Kasumi-1 (cell line): Measurements from ENCODE around the gene SYT3.

Experiments used
- DNase-seq, 2 experiments: peaks; one replicate each; lab custom pipeline; 2025; lab: John Stamatoyannopoulos, UW

The SYT3 gene

GRCh38 chr19:50639121-50640112 is at the start of gene SYT3:
Gene SYT3, minus strand, starts transcription at chr19:50639881. Its CDS starts 2,470 bp downstream, at chr19:50637411.
- DNase-seq = no peak

DNA sequence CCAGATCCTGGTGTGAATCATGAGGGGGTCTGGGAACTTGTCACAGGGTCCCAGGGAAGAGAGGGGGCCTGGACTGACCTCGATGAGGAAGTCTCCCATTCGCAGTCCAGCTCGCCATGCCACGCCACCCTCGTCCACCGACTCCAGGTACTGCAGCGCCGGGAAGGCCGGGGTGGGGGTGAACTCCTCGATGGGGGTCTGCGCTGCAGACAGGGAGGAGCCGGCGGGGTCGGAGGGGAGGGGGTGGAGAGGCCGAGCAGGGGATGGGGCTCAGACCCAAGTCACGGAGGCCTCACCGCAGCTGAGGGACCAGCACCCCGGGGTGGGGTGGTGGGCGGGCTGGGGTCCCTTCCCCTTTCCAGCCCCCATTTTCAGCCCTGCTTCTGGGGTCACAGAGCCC is 49.1 kb upstream of the SYT3 start:
- no peak for DNase-seq

DNA sequence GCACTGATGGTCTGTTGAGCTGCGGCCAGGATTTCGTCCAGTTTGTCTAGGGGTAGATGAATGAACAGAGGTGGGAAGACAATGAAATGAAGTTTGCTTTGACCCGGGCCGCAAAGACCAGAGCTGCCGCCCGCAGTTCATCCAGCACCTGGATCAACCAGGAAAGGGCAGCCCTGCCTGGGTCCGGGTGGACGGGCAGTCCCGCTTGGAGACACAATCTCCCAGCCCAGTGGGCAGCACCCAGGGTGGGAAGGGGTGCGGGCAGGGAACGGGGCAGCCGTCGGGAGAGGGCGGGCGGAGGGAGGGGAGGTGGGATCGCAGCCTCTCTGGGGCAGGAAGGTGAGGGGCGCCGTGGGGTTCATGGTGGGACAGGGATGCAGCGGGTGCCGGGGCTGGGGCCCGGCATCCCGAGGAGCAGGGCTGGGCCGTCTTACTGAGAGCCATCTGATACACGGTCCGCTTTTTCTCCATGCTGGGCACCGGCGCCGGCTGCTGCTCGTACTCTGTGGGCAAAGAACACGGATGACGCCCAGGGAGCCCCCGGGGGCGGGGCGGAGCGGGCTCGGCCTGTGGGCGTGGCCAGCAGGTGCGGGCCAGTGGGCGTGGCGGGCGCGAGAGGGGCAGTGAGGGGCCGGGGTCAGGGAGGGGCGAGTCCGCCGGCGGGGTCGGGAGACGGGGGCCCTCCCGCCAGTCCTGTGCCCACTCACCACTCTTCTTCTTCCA is 46.8 kb upstream of the SYT3 start:
- DNase-seq = no peak

DNA sequence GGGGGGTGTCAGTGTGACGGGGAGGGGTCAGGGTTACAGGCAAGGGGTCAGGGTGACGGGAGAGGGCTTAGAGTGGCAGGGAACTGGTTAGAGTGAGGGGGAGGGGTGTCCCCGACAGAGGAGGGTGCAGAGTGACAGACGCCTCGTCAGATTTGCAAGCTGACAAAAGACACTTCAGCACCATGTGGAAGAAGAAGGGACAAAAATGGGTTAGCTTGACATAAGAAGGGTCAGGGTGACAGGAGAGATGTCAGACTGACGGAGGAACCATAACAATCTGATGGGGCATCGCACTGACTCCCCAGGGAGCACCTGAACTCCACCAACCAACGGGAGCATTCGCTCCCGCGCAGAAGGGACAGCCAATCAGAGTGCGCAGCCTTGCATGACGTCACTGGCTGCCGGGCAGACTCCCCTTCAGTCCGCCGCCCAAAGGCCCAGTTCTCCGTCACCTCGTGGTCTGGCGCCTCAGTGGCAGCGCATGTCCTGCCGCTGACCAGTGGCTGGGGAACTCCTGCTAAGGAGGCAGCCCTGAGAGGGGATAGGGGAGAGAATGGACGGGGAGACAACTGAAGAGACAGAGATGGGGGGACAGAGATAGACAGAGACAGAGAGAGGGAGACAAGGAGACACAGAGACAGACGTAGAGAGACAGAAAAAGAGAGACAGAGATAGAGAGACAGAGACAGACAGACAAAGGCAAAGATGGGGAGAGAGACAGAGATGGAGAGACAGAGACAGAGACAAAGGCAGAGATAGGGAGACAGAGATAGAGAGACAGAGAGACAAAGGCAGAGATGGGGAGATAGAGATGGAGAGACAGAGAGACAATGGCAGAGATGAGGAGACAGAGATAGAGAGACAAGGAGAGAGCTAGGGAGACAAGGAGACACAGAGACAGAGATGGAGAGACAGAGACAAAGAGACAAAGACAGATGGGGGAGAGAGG is 39.8 kb upstream of the SYT3 start:
- DNase-seq = no peak

DNA sequence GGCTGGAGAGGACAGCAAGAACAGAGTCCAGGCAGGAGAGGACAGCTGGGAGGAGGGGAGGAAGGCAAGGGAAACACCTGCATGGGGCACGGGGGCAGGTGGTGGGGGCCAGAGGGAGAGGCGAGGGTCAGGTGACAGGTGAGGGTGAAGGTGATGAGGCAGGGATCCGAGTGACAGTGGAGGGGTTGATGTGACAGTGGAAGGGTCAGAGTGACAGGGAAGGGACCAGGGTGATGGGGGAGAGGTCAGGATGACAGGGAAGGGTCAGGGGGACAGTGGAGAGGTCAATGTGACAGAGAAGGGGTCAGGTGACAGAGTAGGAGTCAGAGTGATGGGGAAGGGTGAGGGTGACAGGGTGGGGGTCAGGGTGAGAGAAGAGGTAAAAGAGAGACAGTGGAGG is 38.6 kb upstream of the SYT3 start:
- DNase-seq = no peak

GRCh38 chr19:50677636-50678035 is 38.0 kb upstream of the SYT3 start:
- no peak for DNase-seq

DNA sequence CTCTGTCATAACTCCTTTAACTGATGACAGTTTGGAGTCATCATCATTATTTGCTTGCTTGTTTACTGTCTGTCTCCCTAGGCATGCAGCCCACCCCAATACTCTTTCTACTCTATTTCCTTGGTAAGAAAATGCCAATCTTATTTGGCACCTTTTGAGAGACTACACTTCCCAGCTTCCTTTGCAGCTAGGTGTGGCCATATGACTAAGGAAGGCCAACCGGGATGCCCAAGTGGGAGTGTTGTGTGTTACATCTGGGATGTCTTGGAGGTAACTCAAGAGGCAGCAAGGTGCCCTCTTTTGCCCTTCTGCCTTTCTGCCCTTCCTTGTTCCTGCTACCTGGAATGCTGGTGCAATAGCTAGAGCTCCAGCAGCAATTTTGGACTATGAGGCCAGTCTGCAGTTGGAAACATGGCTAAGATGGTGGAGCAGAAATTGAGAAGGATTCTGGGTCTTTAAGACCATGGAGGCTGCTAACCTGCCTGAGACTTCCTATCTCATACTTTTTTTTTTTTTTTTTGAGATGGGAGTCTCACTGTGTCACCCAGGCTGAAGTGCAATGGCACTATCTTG is 37.0 kb upstream of the SYT3 start:
- no peak for DNase-seq

DNA sequence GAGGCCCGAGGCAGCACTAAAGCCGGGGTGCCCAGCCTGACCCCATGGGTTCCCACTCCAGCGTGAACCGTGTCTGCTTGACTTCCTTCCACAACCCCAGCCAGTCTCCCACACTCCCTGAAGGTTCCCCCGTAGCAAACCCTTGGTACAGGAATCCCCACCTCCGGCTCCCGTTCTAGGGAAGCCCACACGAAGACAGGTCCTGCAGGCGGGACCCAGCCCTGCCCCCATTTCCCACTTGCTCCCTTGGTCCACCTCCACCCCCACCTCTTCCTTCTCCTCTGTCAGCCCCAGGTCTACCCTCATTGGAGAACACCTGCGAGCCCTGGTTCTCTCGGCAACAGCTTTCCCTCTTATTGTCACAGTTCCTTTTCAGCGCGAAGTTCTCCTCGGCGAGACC is 33.4 kb upstream of the SYT3 start:
- no peak for DNase-seq

- DNase-seq = no peak
These were observed 30.4 kb upstream of the SYT3 start for GRCh38 chr19:50670102-50670380.

DNA sequence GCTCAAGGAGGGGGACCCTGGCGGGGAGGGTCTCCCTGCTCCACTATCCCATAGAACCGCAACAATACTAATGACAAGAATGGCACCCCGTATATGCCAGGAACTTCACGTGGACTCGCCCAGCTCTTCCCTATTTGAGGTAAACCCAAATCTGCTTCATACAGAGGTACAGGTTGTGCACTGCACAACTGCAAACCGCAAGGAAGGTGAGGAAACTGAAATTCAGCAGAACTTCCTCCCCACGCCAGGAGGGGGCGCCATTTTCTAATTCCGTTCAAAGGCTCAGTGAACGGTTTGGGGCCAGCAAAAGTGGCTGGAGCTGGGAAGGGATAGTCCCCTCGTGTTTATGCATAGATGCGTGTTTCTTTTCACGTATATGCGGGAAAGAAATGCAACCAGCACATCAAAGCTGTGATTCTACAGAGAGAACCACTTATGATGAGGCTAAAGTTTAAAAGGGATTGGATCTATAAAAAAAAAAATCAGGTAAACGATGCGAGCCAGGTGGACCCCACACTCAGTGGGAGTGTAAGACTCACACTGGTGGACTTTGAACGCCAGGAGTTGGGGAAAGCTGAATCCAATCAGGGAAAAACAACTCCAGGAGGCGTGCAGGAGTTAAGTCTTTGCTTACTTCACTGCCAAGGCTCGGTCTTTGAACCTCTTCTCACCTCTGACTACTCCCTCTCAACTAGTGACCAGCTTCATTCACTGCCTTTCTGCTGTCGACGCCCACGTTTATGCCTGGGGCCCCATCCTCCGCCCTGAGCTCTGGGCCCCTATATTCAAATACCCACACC is 29.8 kb upstream of the SYT3 start:
- peak; percentile 4 to 50 for DNase-seq

- no peak for DNase-seq
These were observed 29.2 kb upstream of the SYT3 start for GRCh38 chr19:50668879-50669278.

GRCh38 chr19:50668416-50668815 is 28.7 kb upstream of the SYT3 start:
- DNase-seq = no peak

DNA sequence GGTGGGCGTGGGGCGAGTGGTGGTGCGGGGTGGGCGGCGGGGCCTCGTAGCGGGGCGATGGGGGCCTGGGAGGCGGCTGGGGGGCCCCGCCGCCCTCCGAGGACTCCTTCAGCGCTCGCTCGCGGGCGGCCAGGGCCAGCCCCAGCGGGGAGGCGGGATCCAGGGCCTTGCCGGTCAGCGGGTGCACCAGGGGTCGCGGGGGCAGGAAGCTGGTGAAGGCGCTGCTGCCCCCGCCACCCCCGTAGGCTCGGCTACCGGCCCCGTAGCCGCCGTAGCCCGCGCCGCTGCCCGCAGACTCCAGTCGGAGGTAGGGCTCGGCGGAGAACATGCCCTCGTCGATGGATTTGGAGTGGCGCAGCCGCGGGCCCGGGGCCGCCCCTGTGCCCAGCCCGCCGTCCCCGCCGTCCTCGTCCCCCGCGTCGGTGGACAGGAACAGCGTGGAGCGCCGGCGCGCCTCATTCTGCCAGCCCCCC is 28.1 kb upstream of the SYT3 start:
- DNase-seq = no peak

GRCh38 chr19:50667177-50667758 is 27.6 kb upstream of the SYT3 start:
- DNase-seq = no peak

- DNase-seq = no peak
These were observed 26.9 kb upstream of the SYT3 start for GRCh38 chr19:50666346-50667176.

GRCh38 chr19:50664204-50664603 is 24.5 kb upstream of the SYT3 start:
- no peak for DNase-seq

DNA sequence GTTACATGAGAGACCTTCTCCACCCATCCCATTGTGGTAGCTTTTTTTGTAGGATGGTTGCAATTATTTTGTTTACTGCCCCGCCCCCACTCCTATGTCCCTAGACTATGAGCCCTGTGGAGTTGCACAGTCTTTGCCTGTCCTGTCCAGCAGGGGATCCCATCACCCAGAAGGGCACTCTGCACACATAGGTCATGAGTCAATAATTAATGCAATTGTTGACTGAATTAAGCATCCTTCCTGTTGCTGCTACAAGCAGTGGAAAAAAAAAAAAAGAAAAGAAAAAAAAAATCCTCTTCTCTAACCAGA is 23.8 kb upstream of the SYT3 start:
- no peak for DNase-seq

DNA sequence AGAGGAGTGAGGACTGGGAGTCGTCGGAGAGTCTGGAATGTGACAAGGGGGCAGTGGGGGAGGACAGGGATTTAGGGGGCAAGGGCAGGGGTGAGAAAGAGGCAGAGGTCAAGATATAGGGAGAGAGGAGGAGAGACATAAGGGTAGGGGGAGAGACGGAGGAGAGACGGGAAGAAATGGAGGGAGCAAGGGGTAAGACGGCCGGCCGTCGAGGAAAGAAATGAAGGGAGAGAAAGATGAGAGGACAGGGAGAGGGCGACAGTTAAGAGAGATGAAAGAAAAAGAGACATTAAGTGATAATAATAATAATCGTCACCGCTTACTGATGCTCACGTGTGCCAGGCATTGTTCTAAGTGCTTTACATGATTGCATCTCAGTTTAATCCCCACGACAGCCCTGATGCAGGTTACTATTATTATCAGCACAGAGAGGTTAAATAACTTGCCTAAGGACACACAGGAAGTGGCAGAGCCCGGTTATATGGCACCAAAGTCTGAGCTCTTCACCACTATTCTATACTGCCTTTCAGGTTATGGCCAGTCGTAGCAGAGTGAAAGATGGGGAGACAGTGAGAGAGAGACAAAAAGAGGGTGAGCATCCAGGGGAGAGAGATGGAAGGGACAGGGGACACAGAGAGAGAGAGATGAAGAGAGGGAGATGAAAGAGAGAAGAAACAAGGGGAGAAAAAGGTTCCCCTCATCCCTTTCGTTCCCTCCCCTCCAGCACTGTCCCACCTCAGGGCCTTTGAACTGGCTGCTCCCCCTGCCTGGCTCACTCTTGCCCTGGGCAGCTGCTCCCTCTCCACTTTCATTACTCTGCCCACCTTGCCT is 23.2 kb upstream of the SYT3 start:
- no peak for DNase-seq
